ENCODE results near the gene FTCD. TPM values are rescaled to one million over a fixed set of nuclear protein-coding genes. Genes with fewer than 3 reads are reported as not detected.

FTCD gene
- total RNA-seq, 1 experiment from 2014 or later, result 6.7 TPM

- Histone ChIP-seq H3K18ac (ENCODE audit: insufficient read length, low read depth, low read length) (no peak overlapping the region), H4K5ac (ENCODE audit: insufficient read length, low read depth, low read length) (no peak overlapping the region)
- no peak overlapping the region for H3K4me3 Mint-ChIP-seq
Observed at GRCh38 chr21:46181953-46182547, 26.7 kb upstream of the FTCD start.

More at GRCh38 chr21:46181953-46182547, 26.7 kb upstream of the FTCD start:
- Mint-ChIP-seq H3K27me3 (ENCODE audit: low read depth) (no peaks in the 10 kb centered on the region), H3K9me3 (peaks cover 5% of the 10 kb centered on the region in 2 experiments; a peak in 3 of 5 replicates), H3K4me1 (peaks cover 17 to 20% of the 10 kb centered on the region in 2 experiments), H3K36me3 (ENCODE audit: insufficient read depth in 1 of 3, low read depth in 3 of 3) (peaks cover 9 to 13% (median 11%) of the 10 kb centered on the region in 3 experiments; a peak in 6 of 7 replicates), H3K27ac (peak overlapping the region in 1 of 3 experiments; percentile 27; a peak in 1 of 7 replicates)
- no peaks in the 10 kb centered on the region for H3K27me3 ChIP-seq (ENCODE audit: insufficient read depth, low read length)
- H3K27ac ChIP-seq (ENCODE audit: insufficient read length, low read depth, low read length), result no peak overlapping the region
- no peak overlapping the region for H3K4ac ChIP-seq (ENCODE audit: low read depth, low read length)
- no peaks in the 10 kb centered on the region for H3K79me1 ChIP-seq (ENCODE audit: insufficient read depth, low read depth, low read length, poor library complexity, severe bottlenecking)
- H3K4me1 ChIP-seq (ENCODE audit: insufficient read depth, low read length), result no peaks in the 10 kb centered on the region; the same call in 1 of the 2 replicates
- no peaks in the 10 kb centered on the region for H3K9me3 ChIP-seq (ENCODE audit: control insufficient read depth, low read depth, low read length)
- no peak overlapping the region for H2BK120ac ChIP-seq (ENCODE audit: low read depth, low read length, poor library complexity, severe bottlenecking)
- no peak overlapping the region for H2BK15ac ChIP-seq (ENCODE audit: low read depth, low read length)
- no peak overlapping the region for H3K14ac ChIP-seq (ENCODE audit: insufficient read depth, low read length)
- peaks cover 7% of the 10 kb centered on the region for H3K23me2 ChIP-seq (ENCODE audit: insufficient read length, low read depth, low read length, poor library complexity, severe bottlenecking)
- no peak overlapping the region for H2AFZ ChIP-seq (ENCODE audit: low read length)
- DNase-seq, result peak; percentile 37
- no peak overlapping the region for H3T11ph ChIP-seq (ENCODE audit: low read length)
- TF ChIP-seq, protein P1, sequence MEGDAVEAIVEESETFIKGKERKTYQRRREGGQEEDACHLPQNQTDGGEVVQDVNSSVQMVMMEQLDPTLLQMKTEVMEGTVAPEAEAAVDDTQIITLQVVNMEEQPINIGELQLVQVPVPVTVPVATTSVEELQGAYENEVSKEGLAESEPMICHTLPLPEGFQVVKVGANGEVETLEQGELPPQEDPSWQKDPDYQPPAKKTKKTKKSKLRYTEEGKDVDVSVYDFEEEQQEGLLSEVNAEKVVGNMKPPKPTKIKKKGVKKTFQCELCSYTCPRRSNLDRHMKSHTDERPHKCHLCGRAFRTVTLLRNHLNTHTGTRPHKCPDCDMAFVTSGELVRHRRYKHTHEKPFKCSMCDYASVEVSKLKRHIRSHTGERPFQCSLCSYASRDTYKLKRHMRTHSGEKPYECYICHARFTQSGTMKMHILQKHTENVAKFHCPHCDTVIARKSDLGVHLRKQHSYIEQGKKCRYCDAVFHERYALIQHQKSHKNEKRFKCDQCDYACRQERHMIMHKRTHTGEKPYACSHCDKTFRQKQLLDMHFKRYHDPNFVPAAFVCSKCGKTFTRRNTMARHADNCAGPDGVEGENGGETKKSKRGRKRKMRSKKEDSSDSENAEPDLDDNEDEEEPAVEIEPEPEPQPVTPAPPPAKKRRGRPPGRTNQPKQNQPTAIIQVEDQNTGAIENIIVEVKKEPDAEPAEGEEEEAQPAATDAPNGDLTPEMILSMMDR (conservative IDR thresholded peaks at IDR 0.05), result no peak
- H4K20me1 ChIP-seq (ENCODE audit: control insufficient read depth, insufficient read depth, insufficient read length), result no peaks in the 10 kb centered on the region
- H3K56ac ChIP-seq (ENCODE audit: insufficient read length, low read depth, low read length), result no peak overlapping the region
- H3K79me2 ChIP-seq (ENCODE audit: insufficient read depth, low read length), result no peaks in the 10 kb centered on the region; the same call in 1 of the 2 replicates
- no peak overlapping the region for H2BK5ac ChIP-seq (ENCODE audit: insufficient read length, low read length)
- H3K4me2 ChIP-seq (ENCODE audit: insufficient read depth, insufficient read length, low read length), result no peak overlapping the region
- H2BK12ac ChIP-seq (ENCODE audit: insufficient read length, low read depth, low read length), result no peak overlapping the region
- no peak overlapping the region for H4K91ac ChIP-seq (ENCODE audit: insufficient read length, low read depth, low read length)
- H3K23ac ChIP-seq (ENCODE audit: insufficient read length, low read depth, low read length), result no peak overlapping the region
- no peak overlapping the region for H3K9ac ChIP-seq (ENCODE audit: extremely low read depth, insufficient read length, low read length)
- no peak overlapping the region for H2AK5ac ChIP-seq (ENCODE audit: insufficient read length, low read length)
- H2BK20ac ChIP-seq (ENCODE audit: low read depth, low read length, poor library complexity, severe bottlenecking), result no peak overlapping the region
- no CpG with 5 or more reads among the region's 16 CpGs for WGBS (ENCODE audit: extremely low coverage, insufficient read length, low lambda C conversion rate)
- H4K8ac ChIP-seq (replicated peaks; ENCODE audit: insufficient read length, low read depth, low read length), result no peak overlapping the region
